AG08395 (cell line): ENCODE results near the gene RAB3C.

ENCODE experiments used
- DNase-seq: peaks from one replicate; pipeline ENCODE4 v3.0.0; 2012; ENCODE audit warnings: mixed read lengths, low spot score

Gene RAB3C

DNA sequence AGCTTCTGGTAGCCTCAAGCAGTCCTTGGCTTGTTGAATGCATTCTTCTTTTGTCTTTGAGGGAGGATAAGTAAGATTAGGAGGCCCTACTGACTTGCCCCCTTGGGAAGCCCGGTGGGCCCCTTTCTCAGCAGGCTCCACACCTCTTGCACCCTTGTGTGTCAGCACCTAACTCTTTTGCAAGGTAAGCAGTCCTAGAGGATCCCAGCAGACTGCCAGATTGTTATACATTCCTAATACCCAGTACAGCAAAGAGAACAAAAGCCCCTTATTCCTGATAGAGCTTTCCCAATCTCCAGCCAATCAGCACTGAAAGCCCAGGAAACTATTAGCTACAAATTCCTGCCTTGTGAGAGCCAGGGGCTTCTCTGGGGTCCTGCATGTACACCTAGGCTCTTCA, 152.8 kb downstream of the RAB3C start:
- no peak for DNase-seq

DNA sequence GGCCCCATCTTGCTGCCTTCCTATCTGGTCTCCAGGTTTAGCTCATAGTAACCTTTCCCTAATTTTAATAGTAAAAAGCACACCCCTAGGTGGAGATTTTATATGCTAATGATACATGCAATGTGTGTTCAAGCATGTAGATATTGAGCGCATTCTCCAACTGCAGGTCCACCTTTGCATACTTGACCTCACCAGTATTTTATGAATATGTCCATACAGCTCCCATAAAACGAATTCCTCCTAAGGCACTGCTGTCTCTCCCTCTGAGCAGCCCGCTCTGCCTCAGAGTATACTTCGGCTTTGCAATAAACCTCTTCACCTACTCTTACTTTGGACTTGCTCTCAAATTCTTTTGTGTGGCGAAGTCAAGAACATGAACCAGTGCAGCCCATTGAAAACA, 153.3 kb downstream of the RAB3C start:
- DNase-seq = no peak

DNA sequence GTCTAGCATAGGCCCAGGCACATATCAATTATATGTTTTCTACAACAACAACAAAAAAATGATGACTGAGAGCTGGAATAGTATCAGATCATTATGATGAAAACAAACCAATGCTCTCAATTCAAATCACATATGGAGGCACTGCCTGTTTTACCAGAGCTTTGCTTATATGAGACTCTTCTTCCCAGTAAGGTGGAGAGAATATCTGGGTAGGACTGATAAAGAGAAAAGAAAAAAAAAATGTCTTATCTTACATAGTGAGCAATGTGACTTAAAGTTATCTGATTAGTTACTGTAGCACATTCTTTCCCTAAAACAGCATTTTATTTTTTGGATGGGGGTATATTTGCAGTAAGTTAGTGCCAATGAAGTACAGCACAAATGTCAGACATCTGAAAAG, 154.8 kb downstream of the RAB3C start:
- no peak for DNase-seq

DNA sequence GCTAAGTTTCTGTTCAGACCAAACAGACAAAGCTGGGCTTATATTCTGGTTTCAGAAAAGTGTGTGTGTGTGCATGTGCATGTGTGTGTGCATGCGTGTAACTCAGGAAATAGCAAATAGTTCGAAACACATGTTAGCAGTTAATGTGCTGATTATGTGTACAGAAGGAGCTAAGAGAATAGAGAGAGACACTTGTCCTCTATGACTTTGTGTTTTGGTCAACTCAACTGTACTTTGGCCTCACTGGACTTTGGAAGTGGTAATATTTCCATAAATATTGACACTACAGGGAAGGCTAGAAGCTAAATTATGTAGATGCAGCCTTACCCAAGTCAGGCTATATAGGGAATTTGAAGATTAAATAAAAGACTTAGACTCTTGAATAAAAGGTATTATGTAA, 155.5 kb downstream of the RAB3C start:
- no peak for DNase-seq

DNA sequence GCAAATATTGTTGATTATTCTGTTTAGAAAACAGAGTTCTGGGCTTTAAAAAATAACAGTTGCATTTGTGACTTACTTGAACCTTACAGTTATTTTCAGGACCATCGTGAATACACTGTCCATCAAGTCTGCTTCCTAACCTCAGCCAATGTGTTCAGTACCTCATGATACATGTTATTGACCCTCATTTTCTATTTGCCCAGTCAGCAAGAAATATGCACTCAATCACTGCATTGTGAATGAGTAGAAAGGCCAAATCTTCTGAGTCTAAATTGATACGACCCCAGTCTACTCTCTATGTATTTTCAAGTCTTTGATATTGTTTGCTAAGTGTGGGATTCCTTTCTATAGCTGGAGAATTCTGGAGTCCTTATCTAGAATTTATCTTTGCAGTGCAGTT, 156.2 kb downstream of the RAB3C start:
- DNase-seq = no peak

DNA sequence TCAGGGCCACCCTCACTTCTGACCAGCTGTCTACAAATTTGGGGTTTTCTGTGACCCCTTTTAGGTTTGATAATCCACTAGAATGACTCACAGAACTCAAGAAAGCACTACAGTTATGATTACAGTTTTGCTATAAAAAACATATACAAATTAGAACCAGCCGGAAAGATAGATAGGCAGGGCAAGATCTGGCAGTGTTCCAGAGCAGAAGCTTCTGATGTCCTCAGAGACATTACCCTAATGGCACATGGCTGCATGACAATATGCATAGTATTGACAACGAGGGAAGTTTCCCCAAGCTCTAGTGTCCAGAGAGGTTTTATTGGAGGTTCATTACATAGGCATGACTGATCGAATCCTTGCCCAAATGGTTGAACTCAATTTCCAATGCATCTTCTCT, 158.1 kb downstream of the RAB3C start:
- DNase-seq = no peak

DNA sequence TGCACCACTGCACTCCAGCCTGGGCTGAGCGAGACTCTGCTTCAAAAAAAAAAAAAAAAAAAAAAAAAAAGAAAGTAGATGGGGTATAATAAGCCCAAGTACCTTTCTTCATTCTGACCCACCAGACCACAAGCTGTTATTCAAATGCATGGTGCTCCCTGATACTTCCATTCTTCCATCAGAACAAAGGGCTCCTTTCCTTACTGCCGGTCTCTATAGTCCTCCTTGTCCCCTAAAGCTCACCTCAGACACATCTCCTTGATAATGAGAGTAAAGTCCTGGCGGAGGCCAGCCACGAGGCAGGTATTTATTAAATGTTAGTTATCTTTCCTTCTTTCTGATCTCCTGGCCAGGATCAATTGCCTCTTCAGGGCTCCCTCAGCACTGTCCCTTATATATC, 162.5 kb downstream of the RAB3C start:
- DNase-seq = no peak

DNA sequence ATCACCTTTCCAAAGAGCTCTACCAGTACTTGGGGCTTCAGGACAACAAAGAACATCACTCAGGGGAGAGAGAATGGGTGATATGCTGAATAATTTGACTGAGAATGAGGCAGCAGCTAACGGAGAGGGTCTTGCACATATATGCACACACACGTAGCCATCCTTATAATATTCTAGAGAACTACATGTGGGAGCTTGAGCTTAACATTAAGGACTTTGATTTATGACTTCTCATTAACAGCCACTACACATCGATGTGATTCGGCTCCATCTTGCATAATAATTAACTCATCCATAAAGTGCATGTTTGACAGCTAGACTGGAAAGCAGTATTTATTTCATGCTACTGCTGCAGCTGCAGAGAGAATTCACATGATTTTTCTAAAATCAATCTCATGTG, 163.4 kb downstream of the RAB3C start:
- no peak for DNase-seq

DNA sequence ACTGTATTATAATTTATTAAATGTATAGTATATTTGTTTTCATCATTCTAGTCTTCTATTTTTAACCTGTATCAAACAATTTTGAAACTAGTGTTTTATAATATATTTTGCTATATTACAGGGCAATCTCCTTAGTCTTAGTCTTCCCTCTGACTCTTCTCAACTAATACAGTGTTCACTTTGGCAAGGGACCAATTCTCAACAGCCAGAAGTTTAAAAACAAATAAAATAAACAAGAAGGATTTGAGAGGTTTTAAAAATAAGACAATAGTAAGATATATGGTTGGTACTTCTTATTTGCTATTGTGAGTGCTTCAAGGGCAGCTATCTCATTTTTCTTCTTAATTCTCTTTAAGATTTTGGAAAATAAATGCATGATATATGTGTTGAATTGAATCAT, 167.2 kb downstream of the RAB3C start:
- no peak for DNase-seq

DNA sequence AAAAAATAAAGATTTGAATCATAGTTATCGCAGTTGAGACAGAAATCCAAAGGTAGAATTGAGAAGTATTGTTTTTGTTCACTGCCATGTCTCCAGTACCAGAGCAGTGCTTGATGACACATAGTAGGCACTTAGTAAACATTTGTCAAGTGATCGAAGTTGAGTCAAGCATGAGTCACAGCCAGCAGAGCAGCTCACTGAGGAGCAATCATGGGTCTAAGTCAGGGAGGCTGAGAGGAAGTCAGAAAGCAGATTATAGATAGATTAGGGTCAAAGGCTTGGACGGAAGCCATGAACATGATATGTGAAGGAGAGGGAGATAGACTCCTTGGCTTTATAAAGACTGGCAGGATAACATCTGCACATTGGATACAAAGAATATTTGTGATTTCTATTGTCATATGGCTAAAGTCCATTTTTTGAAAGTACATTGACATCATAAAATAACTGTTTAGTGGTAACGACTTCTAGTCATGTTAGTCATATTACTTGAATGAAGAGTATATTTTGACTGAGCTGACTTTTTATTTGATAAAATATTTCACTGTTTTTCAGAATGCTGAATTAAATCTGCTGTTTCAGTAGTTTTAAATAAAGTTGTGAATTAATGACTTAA, 168.5 kb downstream of the RAB3C start:
- DNase-seq = no peak

DNA sequence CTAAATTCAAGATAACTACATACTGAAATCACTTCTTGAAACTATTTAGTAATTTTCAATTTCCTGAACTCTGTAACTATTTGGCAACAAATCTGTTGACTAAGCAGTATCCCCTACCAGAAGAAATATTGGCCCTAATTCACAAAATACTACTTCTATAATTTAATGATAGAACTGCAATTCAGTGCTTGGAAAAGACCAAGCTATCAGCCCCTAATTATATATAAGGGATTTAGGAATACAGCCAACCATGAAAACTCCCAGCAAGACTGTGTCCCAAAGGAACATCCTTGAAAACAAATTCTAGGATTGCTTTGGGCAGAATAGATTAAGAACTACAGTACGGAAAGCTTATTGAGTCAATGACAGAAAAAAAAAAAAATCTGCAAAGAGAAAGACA, 169.2 kb downstream of the RAB3C start:
- DNase-seq = no peak

DNA sequence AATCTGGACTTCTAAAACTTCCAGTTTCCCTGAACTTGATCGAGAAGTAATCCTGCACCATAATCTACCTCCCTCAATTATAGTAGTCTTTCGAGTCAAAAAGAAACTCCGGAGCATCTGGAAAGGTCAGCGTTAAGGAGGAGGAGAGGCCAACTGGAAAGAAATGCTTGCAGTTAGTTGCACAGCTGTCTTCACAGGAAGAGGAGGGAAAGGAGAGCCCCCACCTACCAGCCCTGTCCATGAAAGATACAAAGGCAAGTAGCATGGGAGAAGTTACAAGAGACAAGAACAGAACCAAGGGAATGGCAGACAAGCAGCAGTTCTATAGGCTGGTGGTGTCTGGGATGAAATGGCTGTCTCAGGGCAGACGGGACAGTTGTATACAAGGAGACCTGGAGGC, 170.6 kb downstream of the RAB3C start:
- DNase-seq = no peak

DNA sequence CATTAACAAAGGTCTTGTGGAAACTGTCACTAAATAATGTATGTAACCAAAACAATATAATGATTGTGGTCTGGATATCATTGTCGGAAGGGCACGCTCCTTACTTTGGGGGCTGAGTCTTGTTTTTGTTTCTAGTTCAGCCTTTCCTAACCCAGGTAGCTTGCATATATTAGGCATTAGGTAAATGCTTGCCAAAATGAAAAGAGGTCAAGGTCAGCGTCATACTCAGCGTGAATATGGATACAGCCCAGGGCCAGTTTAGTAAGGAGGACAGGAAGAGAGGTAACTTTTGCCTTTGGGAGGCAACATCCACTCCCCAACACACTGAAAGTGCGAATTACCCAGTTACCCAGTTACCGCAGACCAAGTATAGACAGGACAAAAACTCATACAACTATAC, 171.4 kb downstream of the RAB3C start:
- no peak for DNase-seq

DNA sequence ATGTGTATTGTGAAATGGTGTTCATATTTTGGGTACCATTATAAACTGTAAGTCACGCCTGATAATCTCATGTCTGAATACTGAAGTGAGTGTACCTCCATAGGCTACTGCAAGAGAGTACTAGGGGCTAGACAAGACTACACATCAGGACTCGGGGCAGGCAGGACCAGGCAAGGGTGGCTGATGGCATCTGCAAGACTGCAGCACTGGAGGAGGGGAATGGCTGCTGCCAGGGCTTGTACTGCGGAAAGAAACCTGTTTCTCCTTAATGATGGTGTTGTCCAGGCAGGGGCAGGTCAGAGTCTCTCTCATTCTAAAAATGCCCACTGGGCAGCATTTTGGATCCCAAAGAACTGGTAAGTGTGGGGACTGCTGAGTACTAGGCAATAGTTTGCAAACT, 172.5 kb downstream of the RAB3C start:
- no peak for DNase-seq

DNA sequence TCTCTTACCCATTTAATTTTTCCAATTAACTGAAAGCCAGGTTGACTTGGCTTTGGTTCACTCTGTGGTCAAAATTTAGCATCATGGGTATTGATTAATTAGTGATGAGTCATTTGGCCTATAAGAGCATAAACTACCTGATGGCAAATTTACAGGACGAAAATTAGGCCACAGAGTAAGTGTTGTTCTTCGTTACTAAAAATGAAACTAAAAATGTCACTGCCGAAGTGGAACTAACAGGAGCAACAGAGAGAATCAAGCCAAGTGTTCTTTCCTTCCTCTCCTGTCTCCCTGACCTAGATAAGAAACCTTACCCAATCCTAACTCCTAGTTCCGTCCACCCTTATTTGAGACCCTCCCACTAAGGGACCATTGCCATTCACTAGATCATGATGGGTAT, 176.9 kb downstream of the RAB3C start:
- no peak for DNase-seq

DNA sequence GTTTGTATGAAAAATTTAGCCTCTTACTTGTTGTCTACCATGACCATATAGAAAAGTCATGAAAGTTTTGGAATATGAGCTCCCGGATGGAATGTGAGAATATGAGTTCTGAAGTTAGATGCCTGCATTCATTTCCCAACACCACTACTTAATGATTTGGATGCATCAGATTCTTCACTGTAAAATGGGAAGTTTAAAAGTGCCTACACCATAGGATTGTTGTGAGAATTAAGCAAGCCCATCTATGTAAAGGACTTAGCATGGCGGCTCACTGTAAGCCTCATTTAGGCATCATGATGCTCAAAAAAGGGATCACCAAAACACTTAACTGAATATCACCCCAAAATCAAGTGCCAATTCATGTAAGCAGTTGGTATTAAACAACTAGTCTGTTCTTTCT, 177.3 kb downstream of the RAB3C start:
- no peak for DNase-seq

DNA sequence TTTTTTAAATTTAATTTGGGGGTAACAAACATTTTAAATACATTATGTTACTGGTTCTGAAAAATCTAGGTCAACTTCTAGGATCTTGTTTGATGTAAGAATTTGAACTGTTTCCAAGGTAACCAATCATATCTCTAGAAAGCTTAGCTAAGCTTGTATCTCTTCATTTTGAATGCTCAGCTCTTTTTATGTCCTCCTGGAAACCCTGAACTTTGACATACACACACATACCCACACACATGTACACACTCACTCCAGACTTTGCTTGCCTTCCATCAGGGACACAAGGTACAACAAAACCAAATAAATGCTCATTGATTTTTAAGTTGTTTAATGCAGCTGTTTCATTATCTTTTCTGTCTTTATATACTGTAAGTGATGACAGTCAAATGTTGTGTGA, 178.5 kb downstream of the RAB3C start:
- DNase-seq = no peak

DNA sequence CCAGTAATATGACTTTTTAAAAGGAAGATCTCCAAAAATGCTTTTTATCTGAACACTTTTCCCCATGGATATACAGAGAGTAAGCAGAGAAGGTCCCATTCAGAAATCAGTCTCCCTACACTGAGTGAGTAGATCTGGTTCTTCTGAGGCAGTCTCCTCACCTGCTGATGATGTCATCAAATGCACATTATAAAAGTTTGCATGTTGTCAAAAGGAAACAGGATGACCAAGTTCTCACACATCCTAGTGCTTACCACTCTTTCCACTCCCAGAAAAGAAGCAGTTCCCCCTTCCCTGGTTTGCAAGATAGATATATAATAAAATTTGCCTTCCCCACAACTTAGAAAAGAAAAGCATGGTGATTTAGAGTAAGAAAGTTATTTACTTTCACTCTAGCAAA, 180.5 kb downstream of the RAB3C start:
- DNase-seq = no peak

DNA sequence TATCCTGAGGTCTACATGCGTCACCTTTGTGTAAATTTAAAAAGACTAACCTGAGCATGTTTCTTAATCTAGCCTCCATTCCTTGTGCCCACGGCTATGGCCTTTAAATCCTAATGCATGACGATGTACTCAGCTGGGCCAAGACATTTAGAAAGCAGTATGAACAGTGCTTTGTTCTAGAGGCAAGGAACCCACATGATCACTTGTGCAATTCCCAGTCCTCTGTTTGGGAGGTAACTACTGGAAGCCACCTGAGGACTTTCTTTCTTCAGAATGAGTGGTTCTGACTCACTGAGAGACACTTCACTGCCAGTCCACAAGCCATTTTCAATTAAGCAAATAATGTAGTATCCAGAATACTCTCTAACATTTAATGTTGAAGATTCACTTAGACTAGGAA, 181.3 kb downstream of the RAB3C start:
- no peak for DNase-seq

DNA sequence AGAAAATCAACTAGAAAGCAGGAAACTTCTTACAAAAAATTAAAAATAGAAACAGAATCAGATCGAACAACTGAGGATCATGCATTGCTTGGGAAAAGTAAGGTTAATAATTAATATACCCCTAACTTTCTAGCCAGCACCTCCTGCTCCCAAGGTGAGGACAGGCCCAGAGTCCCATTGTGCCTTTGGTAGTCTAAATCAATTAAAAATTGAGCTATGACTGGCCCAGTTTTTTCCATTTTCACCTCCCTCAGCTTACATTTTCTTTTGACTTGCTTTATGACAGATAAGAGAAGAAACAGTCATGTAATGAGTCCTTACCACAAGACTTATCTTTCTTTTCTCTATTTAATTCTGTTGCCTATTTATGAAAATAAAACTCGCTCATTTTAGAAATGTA, 182.2 kb downstream of the RAB3C start:
- no peak for DNase-seq

DNA sequence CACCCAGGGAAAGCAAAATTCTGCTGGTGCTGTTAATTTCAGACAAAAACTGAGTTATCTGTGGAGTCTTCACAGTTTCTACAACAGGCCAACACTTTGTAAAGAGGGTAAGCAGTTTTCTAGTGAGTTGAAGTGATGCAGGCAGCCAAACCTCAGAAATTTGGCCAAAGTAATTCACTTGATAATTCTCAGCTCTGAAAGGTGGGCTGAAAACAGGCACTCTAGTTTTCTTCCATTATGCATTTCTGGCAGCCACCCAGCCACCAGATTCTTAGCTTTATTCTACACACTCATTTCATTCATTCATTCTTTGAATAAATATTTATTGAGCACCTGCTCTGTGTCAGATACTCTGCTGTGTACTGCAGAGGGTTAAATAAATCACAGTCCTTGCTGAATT, 184.2 kb downstream of the RAB3C start:
- no peak for DNase-seq

DNA sequence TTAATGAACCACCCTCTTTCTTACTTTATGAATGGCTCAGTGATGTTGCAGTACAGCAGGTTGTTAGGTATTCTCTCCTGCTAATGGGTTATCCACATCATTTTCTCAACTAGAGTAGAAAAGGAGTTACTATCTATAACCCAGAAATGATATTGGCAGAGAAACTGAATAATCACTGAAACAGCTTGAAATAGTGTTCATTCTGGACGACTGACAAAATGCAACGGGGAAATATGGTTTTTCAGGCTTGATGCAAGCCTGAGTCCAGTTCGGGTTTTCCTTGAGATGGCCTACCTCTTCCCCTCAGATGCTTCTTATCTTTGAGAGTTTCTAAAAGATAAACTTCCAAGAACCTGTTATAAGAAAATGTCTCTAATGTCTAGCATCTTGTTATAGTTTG, 187.3 kb downstream of the RAB3C start:
- DNase-seq = no peak

DNA sequence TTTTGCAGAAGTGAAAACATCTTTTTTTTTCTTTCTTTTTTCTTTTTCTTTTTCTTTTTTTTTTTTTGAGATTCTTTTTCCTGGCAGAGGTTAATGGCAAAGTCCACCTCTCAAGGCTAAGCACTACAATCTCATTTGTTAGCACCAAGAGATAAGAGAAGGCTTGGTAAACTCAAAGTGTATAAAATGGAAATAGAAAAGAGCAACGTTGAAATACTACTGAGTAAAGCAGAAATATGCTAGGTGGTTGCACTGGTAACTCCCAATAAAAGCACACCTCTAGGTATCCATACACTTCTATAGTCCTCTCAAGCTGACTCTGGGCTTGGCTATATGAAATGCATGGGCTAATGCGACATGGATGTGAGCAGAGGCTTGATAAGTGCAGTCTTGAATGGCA, 188.9 kb downstream of the RAB3C start:
- DNase-seq = no peak

DNA sequence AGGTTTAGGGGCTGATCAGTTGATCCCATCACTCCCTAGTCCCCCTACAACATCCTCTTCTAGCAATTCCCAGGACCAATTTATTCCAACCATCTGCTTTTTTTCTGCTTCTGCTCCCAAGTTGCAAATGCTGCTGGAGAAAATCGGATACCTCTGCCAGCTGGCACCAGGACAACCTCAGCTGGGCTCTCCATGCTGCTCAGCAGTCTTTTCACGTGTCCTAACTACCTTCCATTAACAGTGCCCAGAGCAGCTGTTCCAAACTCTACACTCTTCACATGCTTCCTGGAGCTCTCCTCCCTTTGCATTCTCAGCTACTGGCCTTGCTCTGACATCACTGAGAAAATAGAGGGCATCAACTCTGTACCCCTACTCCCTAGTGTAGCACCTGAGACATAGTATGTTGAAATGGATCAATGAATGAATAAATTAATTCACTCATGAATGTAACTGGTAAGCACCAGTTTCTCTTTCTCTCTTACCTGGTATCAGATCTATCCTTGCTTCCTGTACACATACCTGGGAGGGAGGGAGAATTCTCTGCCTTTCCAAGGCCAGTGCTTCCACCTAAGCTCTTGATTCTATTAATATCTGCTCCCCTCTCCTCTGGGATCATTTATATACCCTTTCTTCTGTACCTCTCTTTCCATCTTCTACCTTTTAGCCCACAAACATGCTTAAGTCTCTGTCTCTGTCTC, 191.0 kb downstream of the RAB3C start:
- no peak for DNase-seq
